Activated T-helper 9 cell treated with anti-CD3 and anti-CD28 coated beads, Interleukin-2, amount 50 U/mL, for 16 hours (primary cell): Measurements from ENCODE around the gene SWI5.
"Not testable (repeated sequence)": the region's sequence is repeated elsewhere in the genome, so short reads cannot be mapped to it uniquely, and the experiment has no call there.

Experiments
- DNase-seq: peaks from one replicate; pipeline ENCODE4 v3.0.0-alpha.2; 2020; ENCODE audit warnings: low read depth

The SWI5 gene

GRCh38 chr9:128279088-128280073 is 3.3 kb downstream of the SWI5 start:
- DNase-seq: not testable (repeated sequence)

- DNase-seq: no peak
These were observed 4.1 kb downstream of the SWI5 start for GRCh38 chr9:128280084-128280622.

DNA sequence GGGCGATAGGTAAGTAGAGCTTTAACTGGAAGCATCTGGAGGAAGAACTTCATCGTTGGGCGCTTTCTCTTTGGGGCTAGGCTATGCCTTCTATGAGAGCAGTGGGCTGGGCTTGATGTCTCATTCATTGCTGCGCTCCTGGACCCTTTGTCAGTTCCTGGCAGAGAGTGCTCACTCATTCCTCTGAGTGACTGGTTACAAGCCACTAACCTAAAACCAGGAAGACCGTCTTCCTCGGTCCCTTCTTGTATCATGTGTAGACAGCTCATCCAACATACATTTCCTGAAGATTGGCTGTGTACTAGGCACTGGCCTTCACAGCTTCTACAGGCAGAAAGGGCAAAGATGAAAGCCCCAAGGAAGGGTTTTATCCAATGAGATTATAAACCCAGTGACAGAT is 6.4 kb downstream of the SWI5 start:
- no peak for DNase-seq

GRCh38 chr9:128285033-128285784 is 9.1 kb downstream of the SWI5 start:
- no peak for DNase-seq

GRCh38 chr9:128286440-128286839 is 10.4 kb downstream of the SWI5 start:
- no peak for DNase-seq

DNA sequence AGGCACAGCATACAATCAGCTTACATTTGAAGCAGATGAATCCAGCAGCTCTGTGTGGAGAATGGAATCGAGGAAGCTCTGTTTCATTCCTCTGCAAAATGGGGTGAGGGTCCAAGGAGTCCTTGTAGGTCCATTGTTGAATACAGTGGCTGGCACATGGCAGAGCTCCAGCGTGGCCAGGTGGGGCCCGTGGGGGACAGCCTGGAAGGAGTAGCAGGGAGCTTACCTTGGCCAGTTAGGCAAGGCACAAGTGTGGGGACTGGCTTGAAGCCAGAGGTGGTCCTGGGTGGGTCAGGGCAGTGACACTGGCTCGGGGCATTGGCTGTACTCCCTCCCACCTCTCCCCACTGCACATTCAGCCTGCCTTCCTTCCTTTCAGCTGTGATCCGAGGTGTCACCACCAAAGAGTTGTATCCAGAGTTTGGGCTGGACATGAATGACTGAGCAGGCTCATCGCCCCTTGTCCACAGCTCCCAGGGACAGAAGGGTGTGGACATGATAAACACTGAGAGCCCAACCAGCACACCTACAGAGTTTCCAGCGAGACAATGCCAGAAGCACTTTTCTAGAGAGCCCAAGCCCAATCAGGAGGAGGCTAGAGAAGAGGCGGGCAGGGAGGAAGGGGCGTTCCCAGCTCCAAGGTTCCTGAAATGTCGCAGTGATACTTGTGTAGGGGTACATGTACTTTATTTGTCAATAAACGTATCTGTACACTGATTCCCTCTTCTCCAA is 12.4 kb downstream of the SWI5 start:
- DNase-seq: no peak

DNA sequence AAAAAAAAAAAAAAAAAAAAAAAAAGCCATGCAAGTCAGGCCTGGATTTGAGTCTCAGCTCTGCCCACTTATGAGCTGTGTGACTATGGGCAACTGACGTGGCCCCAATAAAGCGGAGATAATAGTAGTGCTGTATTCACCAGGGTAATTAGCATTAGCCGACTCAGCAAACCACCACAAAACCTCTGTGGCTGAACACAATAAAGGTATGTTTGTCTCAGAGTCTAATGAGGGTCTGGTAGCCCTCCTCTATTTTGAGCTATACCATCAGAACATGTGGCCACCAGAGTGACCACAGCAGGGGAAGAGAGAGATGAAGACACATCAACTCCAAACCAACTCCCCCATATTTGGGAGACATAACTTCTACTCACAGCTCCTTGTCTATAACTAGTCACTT is 15.9 kb downstream of the SWI5 start:
- no peak for DNase-seq

DNA sequence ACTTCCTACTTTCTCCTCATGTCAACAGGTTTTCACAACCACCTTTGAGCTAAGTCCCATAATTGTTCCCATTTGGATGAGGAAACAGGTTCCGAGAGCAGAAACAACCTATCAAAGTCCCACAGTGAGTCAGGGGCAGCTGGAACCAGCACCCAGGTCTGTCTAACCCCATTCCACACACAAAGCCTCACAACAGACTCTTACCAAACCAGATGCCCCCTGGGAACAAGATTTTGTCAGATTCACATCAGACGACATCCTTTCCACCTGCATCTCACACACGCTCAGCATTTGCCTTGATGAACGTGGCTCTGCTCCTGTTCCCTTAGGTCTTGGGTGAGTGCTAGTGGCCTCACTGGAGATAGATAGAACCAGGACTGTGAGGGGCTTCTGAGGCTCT is 17.0 kb downstream of the SWI5 start:
- DNase-seq: no peak

DNA sequence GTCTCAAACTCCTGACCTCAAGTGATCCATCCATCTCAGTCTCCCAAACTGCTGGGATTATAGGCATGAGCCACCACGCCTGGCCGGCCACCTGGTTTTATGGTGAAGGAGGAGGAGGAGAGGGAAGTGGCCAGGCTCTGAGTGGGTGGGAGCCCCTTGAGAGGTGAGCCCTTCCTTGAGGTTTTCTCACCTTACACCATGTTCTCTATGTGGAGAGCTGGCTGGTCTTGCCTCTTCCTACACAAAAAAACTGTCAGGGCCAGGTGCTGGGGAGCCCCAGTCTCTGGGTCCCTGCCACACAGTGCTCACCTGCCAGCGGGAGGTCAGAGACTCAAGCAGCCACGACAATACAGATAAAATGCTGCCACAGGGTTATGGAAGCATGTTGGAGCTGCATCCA is 18.1 kb downstream of the SWI5 start:
- DNase-seq: no peak

GRCh38 chr9:128296340-128297220 is 20.5 kb downstream of the SWI5 start:
- no peak for DNase-seq

DNA sequence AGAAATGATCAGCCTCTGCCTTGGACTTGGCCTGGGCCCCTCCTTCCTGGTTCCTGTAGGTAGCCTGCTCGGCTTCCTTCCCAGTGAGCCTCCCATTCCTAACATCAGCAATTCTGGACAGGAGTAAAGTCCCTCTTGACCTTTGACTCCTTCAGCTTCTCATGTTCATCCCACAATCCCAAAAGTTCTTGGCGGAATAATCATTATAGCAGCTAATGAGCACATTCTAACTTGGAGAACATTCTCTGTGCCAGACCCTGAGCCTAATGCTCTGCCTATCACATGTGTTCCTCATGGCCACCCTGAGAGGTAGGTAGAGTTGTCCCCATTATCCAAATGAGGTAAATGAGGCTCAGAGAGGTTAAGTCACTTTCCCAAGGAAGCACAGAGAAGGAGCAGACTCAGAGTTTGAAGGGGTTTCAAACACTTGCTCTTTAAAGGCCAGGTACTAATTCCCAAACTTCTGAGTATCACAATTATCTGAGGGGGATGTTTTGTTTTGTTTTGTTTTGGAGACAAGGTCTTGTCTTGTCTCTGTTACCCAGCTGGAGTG is 21.2 kb downstream of the SWI5 start:
- no peak for DNase-seq

GRCh38 chr9:128298535-128299482 is 22.7 kb downstream of the SWI5 start:
- no peak for DNase-seq

DNA sequence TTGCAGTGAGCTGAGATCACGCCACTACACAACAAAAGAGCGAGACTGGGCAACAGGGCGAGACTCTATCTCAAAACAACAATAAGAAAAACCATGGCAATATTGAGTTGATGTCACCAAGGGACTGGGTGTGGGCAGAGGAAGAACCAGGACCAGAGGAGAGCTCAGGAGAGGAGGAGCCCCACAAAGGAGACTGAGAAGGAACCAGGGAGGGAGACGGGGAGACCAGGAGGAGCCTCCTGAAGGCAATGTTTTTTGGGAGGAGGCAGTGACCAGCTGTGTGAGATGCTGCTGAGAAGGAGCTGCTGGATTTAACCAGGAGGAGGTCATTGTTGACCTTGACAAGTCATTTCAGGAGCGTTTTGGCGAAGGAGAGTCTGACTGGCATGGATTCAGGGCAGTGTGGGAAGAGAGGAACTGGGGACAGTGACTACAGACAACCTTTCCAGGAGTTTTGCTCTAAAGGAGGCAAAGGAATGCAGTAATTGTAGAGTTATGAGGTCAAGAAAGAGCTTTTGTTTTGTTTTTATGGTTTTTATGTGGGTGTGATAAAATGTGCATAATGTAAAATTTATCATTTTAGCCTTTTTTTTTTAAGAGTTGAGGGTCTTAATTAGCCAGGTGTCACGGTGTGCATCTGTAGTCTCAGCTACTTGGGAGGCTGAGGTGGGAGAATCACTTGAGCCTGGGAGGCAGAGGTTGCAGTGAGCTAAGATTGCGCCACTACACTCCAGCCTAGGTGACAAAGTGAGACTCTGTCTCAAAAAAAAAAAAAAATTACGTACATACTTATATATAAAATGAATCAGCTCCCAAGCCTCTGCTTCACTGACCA is 28.3 kb downstream of the SWI5 start:
- DNase-seq: no peak

GRCh38 chr9:128304971-128305288 is 28.9 kb downstream of the SWI5 start:
- DNase-seq: no peak

GRCh38 chr9:128309551-128309950 is 33.5 kb downstream of the SWI5 start:
- no peak for DNase-seq

DNA sequence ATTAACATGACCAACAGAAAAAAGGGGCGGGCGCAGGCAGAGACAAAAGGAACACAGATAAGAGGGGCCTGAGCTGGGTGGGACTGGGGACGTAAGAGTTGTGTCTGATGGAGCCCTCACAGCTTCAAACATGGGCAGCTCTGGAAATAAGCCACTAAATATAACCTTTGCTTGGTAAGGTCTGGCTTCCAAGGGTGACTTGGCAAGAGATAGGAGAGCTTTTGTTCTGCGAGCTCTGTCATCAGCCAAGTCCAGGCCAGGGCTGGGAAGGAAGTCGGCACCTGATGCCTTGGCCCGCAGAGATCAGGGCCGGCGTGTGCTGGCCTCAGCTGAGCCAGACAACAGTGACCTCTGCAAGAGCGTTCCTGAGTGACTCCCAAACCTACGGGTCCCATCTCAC is 34.4 kb downstream of the SWI5 start:
- DNase-seq: no peak

GRCh38 chr9:128314697-128315096 is 38.6 kb downstream of the SWI5 start:
- no peak for DNase-seq

GRCh38 chr9:128316421-128316820 is 40.3 kb downstream of the SWI5 start:
- no peak for DNase-seq

- no peak for DNase-seq
These were observed 41.6 kb downstream of the SWI5 start for GRCh38 chr9:128317629-128318028.
